Astrocyte of the cerebellum (primary cell): ENCODE results near the gene MKNK1.

Source experiments
- DNase-seq: peaks from one replicate; pipeline ENCODE4 v3.0.0-alpha.2; 2011; ENCODE audit warnings: low read depth
- H3K4me3 ChIP-seq: 2 replicates; pipeline ENCODE4 v1.5.1; 2011; ENCODE audit warnings: mild to moderate bottlenecking, low read depth, low read length, moderate library complexity
- in situ Hi-C: cut with HindIII; loops from 2 replicates; pipeline ENCODE4 v1.10.0; 2017; ENCODE audit warnings: low sequenced_read_pairs
- TF ChIP-seq, protein P1 (sequence below): IDR thresholded peaks from 2 replicates; pipeline ENCODE4 v1.5.1; 2012; ENCODE audit warnings: low read length, low read depth, moderate library complexity, mild to moderate bottlenecking; ENCODE audit errors: missing control alignments

The MKNK1 gene

DNA sequence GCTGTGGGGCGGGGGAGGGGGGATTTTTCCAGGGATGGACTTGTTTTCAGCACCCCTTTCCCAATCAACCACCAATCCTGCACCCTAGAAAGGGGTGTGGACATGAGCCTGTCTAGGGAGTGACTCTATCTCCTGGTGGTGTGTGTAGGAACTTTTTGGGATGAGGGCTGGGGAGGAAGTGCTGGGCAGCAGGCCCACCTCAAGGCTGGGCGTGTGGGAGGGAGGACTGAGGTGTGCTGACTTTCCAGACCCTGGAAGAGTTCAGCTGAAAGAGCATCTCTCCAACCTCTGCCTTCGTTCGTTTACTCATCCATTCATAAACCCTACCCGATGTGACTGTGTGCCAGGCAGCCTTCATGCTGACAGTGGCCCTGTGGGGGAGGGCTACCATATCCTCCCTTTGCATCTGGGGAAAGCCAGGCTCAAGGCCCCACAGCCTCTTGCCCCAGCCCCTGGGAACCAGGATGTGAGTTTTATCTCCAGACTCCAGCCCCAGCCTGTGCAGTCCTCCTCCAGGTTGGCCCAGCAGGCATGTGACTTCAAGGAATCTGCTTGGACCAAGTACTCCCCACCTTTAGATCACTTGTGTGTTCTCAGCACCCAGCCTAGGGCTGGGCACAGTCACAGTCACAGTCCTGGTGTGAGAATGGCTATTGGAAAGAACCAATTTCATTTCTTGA lies 59.4 kb downstream of the MKNK1 start:
- DNase-seq: no peak
- in situ Hi-C loops: no loop called here
- H3K4me3 ChIP-seq: no peak overlapping the region
- TF ChIP-seq, protein P1, sequence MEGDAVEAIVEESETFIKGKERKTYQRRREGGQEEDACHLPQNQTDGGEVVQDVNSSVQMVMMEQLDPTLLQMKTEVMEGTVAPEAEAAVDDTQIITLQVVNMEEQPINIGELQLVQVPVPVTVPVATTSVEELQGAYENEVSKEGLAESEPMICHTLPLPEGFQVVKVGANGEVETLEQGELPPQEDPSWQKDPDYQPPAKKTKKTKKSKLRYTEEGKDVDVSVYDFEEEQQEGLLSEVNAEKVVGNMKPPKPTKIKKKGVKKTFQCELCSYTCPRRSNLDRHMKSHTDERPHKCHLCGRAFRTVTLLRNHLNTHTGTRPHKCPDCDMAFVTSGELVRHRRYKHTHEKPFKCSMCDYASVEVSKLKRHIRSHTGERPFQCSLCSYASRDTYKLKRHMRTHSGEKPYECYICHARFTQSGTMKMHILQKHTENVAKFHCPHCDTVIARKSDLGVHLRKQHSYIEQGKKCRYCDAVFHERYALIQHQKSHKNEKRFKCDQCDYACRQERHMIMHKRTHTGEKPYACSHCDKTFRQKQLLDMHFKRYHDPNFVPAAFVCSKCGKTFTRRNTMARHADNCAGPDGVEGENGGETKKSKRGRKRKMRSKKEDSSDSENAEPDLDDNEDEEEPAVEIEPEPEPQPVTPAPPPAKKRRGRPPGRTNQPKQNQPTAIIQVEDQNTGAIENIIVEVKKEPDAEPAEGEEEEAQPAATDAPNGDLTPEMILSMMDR: no peak

DNA sequence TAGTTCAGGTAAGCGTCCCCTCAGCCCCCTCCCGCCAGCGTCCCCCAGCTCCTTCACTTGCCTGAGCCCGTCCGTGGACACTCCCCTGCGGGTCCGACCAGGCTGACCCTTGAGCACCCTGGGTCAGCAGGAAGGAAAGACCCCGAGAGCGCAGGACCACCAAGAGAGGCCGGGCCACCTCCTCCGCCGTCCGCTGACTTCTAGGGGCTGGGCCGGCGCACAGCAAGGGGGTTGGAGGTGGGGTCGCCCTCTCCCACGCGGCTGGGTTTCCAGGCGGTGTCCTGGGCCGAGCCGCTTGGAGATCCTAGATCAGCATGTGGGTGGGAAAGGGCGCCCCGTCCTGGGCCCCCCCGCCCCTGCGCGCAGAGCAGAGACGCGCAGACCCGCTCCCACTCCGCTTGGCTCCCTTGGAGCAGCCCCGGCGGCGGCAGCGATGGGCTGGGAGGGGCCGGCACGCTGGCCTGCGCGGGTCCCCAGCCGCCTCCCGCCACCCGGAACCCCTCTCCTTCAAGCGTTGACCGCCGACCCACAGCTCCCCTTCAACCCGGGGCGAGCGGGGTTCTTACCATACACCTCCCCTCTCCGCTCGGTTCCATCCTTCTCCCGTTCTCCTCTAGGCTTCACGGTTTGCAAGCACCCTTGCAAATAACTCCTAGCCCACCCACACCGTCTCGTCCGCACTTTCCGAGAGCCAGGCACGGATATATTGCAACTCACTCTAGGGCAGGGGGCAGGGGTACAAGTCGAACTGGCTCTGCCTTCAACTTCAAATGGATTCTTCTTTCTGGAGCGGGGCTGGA lies 60.1 kb downstream of the MKNK1 start:
- DNase-seq: no peak
- TF ChIP-seq, protein P1: no peak
- in situ Hi-C loops: no loop called here
- no peak overlapping the region for H3K4me3 ChIP-seq

DNA sequence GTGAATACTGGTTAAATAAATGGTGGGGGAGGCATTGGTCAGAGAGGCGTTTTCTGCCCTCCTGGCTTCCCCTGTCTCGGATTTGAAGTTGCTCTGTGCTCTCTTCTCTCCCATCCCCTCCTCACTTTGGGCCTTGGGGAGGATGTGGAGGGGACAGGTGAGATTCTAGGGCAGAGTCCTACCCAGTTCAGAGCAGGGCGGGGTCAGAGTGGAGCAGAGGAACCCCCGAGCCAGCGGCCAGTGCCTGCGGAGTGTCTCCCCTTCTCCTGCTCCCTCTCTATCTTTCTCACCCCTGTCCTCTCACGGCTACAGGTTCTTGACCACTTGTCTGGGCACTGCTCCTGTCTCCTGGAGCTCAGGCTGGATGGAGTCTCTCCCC lies 60.7 kb downstream of the MKNK1 start:
- no peak for DNase-seq
- in situ Hi-C loops: no loop called here
- TF ChIP-seq, protein P1: no peak
- H3K4me3 ChIP-seq: no peak overlapping the region

DNA sequence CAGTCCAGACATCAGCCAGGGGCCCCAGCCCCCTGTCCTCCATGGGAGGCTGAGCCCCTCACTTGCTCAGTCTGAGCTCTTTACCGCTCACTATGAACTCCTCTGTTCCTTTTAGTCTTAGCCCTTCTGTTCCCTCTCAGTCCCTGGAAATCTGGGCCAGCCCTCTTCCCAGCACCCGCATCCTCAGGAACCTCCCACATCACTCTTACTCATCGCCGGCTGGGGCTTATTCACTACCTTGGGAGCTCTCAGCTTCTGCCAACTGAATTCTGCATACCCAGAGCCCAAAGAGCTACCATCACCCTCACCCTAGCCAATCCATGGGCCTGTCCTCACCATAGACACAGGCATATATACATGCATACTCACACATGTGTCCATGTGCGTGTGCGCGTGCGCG lies 64.1 kb downstream of the MKNK1 start:
- no peak overlapping the region for H3K4me3 ChIP-seq
- no peak for DNase-seq
- TF ChIP-seq, protein P1: no peak
- in situ Hi-C loops: loop anchor here (5.0 kb wide), 1 partner anchor 98 kb away; no protein-coding TSS in a partner anchor

DNA sequence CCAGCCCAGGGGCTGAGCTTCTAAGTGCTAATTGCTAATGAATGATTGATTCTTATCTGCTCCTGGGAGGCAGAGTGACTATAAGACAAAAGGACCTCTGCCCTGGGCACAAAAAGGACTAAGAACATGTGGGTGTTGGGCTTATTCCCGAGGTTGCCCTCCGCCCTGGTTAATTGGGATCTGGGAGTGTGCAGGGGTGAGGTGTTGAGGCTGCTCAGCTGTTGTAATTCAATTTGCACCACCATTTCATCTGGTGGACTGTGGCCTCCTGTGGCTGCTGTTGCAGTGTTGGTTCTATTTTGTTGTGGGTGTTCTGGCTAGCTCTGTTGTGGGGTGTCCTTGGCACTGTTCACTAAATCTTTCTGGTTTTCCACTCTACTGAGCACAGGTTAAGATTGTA lies 65.9 kb downstream of the MKNK1 start:
- in situ Hi-C loops: loop anchor here (5.0 kb wide), 1 partner anchor 96 kb away; no protein-coding TSS in a partner anchor
- no peak for DNase-seq
- TF ChIP-seq, protein P1: no peak
- no peak overlapping the region for H3K4me3 ChIP-seq

DNA sequence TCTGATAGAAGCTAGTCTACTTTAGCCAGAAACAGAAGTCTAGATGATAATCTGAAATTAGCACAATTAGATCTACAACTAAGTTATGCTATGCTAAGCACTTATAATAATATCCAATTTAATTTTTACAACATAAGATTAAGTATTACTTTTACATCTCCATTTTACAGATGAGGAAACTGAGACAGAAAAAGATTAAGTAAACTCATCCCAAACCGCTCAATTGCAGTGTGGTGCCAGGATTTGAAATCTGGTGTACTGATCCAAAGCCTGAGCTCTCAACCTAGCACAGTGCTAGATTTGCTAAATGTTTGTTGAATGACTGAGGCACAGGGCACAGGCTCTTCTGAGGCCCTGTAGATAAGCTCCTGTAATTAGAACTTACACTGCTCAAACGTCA lies 66.4 kb downstream of the MKNK1 start:
- DNase-seq: no peak
- in situ Hi-C loops: loop anchor here (5.0 kb wide), 1 partner anchor 95 kb away; no protein-coding TSS in a partner anchor
- H3K4me3 ChIP-seq: no peak overlapping the region
- TF ChIP-seq, protein P1: no peak
